ENCODE data around the gene TAF3. TPM values are rescaled to one million over a fixed set of nuclear protein-coding genes. Genes with fewer than 3 reads are reported as not detected.

The TAF3 gene
- total and polyA plus RNA-seq, 2 donors (not counting 1 experiment from before 2014, with no cell fraction given), result 7.0 to 20.1 TPM

GRCh38 chr10:8017277-8017676, 199.0 kb downstream of the TAF3 start:
- no peak overlapping the region for H3K9ac ChIP-seq (ENCODE audit: low read length)
- Mint-ChIP-seq H3K27ac (no peak overlapping the region), H3K4me1 (no peaks in the 10 kb centered on the region), H3K9me3 (ENCODE audit: insufficient read depth) (no peaks in the 10 kb centered on the region), H3K4me3 (no peak overlapping the region), H3K27me3 (no peaks in the 10 kb centered on the region)
- WGBS (ENCODE audit: insufficient coverage), result 58% methylated on average over 2 of the region's 6 CpGs
- ATAC-seq (ENCODE audit: low read depth), result no peak
- ChIA-PET CTCF (no interaction called here), POLR2A (no interaction called here)
- H3K27me3 ChIP-seq (replicated peaks in 1 of 4; ENCODE audit: control extremely low read depth in 1 of 4, control insufficient read depth in 3 of 4, insufficient read depth in 4 of 4, low read length in 3 of 4), result no peaks in the 10 kb centered on the region
- intact Hi-C loops (cut with micrococcal nuclease), result no loop called here
- TF ChIP-seq EZH2 (IDR thresholded peaks at IDR 0.05; ENCODE audit: borderline replicate concordance, insufficient read depth, low read depth, low read length, poor library complexity, severe bottlenecking) (no peak), CTCF (IDR thresholded peaks at IDR 0.05) (no peak)
- no peak overlapping the region for H3K4me2 ChIP-seq (replicated peaks; ENCODE audit: low read depth, low read length, poor library complexity, severe bottlenecking)
- no peaks in the 10 kb centered on the region for H3K9me3 ChIP-seq (ENCODE audit: control extremely low read depth in 1 of 3, control insufficient read depth in 2 of 3, insufficient read depth in 1 of 3, low read length in 2 of 3)
- H3K27ac ChIP-seq (ENCODE audit: low read length in 2 of 2), result no peak overlapping the region
- H4K20me1 ChIP-seq (ENCODE audit: control insufficient read depth, insufficient read depth, low read length, poor library complexity, severe bottlenecking), result no peaks in the 10 kb centered on the region
- H3K4me3 ChIP-seq (ENCODE audit: control extremely low read depth in 1 of 5, extremely low read depth in 1 of 5, insufficient read depth in 1 of 5, low read depth in 2 of 5, low read length in 4 of 5), result no peak overlapping the region
- H3K4me1 ChIP-seq (ENCODE audit: control insufficient read depth in 2 of 2, insufficient read depth in 2 of 2, low read length in 2 of 2), result no peaks in the 10 kb centered on the region
- no peak for DNase-seq
- no peaks in the 10 kb centered on the region for H3K79me2 ChIP-seq (ENCODE audit: control insufficient read depth, insufficient read depth, low read length)
- no peak overlapping the region for H2AFZ ChIP-seq (ENCODE audit: insufficient read depth, low read depth, low read length, poor library complexity, severe bottlenecking)
- peaks cover 0 to 21% of the 10 kb centered on the region in 2 experiments for H3K36me3 ChIP-seq (replicated peaks in 1 of 2; ENCODE audit: control extremely low read depth in 1 of 2, control insufficient read depth in 1 of 2, extremely low read depth in 1 of 2, insufficient read depth in 2 of 2, low read length in 1 of 2)

- peaks cover 4% of the 10 kb centered on the region for H3K4me1 Mint-ChIP-seq
- no peak overlapping the region for H3K27ac Mint-ChIP-seq
- Histone ChIP-seq H3K4me3 (ENCODE audit: control extremely low read depth in 1 of 5, extremely low read depth in 1 of 5, insufficient read depth in 1 of 5, low read depth in 2 of 5, low read length in 4 of 5) (no peak overlapping the region), H3K4me1 (ENCODE audit: control insufficient read depth in 2 of 2, insufficient read depth in 2 of 2, low read length in 2 of 2) (no peaks in the 10 kb centered on the region), H2AFZ (ENCODE audit: insufficient read depth, low read depth, low read length, poor library complexity, severe bottlenecking) (no peak overlapping the region), H3K27ac (ENCODE audit: low read length in 2 of 2) (no peak overlapping the region), H4K20me1 (ENCODE audit: control insufficient read depth, insufficient read depth, low read length, poor library complexity, severe bottlenecking) (no peaks in the 10 kb centered on the region), H3K27me3 (replicated peaks in 1 of 4; ENCODE audit: control extremely low read depth in 1 of 4, control insufficient read depth in 3 of 4, insufficient read depth in 4 of 4, low read length in 3 of 4) (peaks cover 0 to 13% (median 2%) of the 10 kb centered on the region in 4 experiments), H3K36me3 (replicated peaks in 1 of 2; ENCODE audit: control extremely low read depth in 1 of 2, control insufficient read depth in 1 of 2, extremely low read depth in 1 of 2, insufficient read depth in 2 of 2, low read length in 1 of 2) (no peaks in the 10 kb centered on the region), H3K9me3 (ENCODE audit: control extremely low read depth in 1 of 3, control insufficient read depth in 2 of 3, insufficient read depth in 1 of 3, low read length in 2 of 3) (no peaks in the 10 kb centered on the region), H3K4me2 (replicated peaks; ENCODE audit: low read depth, low read length, poor library complexity, severe bottlenecking) (no peak overlapping the region), H3K79me2 (ENCODE audit: control insufficient read depth, insufficient read depth, low read length) (no peaks in the 10 kb centered on the region), H3K9ac (ENCODE audit: low read length) (no peak overlapping the region)
- TF ChIP-seq EZH2 (IDR thresholded peaks at IDR 0.05; ENCODE audit: borderline replicate concordance, insufficient read depth, low read depth, low read length, poor library complexity, severe bottlenecking) (no peak), CTCF (IDR thresholded peaks at IDR 0.05) (no peak)
- no peak overlapping the region for H3K4me3 Mint-ChIP-seq
- ChIA-PET POLR2A (no interaction called here), CTCF (no interaction called here)
- peaks cover 25% of the 10 kb centered on the region for H3K27me3 Mint-ChIP-seq
- WGBS (ENCODE audit: insufficient coverage), result 67% methylated on average over 3 of the region's 4 CpGs
- ATAC-seq (ENCODE audit: low read depth), result no peak
- no peaks in the 10 kb centered on the region for H3K9me3 Mint-ChIP-seq (ENCODE audit: insufficient read depth)
- intact Hi-C loops (cut with micrococcal nuclease), result no loop called here
- no peak for DNase-seq
Observed at GRCh38 chr10:8023321-8023720, 205.0 kb downstream of the TAF3 start.
